GM18951 (cell line): ENCODE data around the gene NCKAP5.

ENCODE experiments used
- POLR2A ChIP-seq: IDR thresholded peaks from 4 replicates; pipeline ENCODE4 v1.6.1; 2011; ENCODE audit warnings: mild to moderate bottlenecking; ENCODE audit not compliant: insufficient read length, insufficient read depth; ENCODE audit errors: extremely low read depth
- in situ Hi-C: fragments of 300-500 bp; cut with MboI; formaldehyde crosslinking; loops from one replicate; pipeline ENCODE4 v1.12.0; 2022; ENCODE audit warnings: low sequenced_read_pairs, mixed read lengths, inconsistent platforms; ENCODE audit not compliant: unreplicated experiment

Gene NCKAP5

DNA sequence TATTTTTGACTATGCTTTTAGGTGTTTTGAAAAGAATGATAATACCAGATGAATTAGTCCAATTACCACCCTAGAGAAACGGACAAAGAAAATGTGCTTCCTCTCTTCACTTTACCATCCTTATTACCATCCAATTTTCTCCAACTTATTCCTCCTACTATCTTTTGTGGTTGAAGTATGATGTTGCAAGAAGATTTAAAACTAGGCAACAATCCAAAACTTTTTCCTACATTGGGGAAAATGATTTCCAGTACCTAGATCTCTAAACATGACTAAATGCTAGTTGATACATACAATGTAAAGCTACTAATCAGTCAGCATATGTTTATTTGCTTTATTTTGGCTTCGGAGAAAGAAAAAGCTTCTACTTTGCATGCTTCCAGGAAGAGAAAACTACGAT, 543.3 kb downstream of the NCKAP5 start:
- in situ Hi-C loops, result no loop called here
- TF ChIP-seq POLR2A, result no peak

DNA sequence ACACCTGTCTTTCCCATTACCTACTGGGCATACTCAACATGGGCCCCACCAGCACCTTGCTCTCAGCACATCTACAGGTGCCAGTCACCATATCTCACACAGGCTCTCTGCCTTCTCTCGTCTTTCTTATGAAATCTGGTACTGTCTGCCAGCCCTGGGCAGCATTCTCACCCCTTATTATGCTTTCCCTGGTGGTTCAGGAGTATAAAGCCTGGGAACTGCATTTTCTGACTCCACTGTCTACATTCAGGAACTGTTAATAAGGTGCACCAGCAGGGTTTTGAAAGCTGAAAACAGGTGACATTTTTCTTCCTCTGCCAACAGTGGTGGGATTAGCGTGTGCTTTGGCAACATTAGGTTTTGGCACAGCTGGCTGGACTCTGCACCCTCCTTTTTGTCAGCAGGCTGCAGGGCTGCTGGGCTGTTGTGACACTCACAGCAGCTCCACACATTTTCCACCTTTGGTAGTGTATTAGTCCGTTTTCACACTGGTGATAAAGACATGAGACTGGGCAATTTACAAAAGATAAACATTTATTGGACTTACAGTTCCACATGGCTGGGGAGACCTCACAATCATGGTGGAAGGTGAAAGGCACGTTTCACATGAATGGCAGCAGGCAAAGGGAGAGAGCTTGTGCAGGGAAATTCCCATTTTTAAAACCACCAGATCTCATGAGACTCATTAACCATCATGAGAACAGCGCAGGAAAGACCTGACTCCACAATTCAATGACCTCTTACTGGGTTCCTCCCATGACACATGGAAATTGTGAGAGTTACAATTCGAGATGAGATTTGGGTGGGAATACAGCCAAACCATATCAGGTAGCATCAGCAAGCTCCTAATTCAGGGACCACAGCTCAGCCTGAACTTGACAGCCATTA, 555.2 kb downstream of the NCKAP5 start:
- in situ Hi-C loops, result no loop called here
- TF ChIP-seq POLR2A, result no peak

DNA sequence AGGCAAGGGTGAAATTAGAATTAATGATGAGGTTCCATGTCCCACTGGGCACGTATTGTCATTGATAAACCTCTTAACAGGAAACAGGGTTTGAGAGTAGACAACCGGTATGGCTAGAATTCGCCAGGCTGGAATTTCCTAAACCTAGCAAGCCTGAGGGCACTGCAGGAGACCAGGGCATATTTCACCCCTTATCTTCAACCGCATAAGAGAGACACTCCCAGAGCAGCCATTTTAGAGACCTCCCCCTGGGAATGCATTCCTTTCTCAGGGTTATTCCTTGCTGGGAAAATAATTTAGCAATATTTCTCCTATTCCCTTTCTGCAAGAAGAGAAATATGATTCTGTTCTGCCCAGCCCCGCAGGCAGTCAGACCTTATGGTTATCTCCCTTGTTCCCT, 563.6 kb downstream of the NCKAP5 start:
- TF ChIP-seq POLR2A, result no peak
- in situ Hi-C loops, result no loop called here

DNA sequence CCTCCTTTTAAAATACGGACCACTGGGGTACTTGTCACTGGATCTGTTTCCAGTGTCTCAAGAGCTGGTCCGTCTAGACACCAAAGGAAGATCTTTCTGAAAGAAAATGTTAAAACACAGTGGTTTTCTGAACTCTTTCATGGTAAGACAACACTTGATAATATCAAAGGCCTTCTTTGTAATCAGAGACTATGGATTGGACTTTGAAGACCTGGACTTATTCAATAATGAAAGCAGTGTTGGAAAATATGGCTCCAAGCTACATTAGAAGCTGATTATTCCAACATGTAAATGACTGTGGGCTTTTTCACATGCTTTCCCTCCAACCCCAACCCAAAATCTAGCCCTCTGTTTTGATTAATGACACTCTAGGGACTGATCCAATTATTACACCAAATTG, 568.8 kb downstream of the NCKAP5 start:
- in situ Hi-C loops, result no loop called here
- TF ChIP-seq POLR2A, result no peak

DNA sequence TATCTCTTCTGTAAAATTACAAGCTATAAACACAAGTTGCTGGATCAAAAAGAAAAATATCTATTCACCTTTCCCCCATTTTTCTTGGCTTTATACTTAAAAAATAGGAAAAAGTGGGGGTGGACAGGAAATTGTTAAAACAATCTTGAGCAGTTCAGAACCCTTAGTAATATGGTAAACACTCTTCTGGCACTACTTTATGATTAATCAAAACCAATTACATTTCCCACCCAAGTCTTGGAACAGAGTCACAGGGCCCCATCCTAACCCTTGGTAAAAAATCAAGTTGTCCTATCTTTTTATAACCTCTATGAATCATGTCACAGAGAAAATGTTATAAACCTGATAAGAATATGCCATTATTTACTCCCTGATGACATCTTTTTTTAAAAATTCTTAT, 570.0 kb downstream of the NCKAP5 start:
- TF ChIP-seq POLR2A, result no peak
- in situ Hi-C loops, result no loop called here

DNA sequence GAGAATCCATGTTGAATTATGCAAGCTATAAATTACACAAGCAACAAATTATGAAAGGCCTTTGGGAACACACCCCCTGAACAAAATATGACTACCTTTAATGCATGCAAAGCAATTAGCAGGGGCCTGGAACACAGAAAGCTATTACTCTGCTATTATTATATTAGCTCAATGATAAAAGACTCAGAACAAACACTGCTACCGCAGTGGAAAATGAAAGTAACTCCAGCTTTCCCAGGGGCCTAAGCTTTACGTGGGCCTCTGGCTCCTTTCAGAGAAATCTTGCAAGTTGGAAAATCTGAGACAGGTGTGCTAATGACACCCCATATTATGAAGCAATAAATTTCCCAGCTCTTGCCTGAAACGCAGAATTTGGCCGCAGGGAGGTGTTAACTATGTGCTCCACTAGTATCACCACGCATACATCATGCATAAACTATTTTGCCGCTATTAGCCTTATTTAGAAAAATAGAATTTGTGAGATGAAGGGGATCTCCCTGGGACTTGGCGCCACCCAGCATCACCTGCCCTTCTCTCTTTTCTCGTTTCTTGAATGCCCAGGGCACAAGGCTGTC, 576.7 kb downstream of the NCKAP5 start:
- TF ChIP-seq POLR2A, result no peak
- in situ Hi-C loops, result no loop called here

DNA sequence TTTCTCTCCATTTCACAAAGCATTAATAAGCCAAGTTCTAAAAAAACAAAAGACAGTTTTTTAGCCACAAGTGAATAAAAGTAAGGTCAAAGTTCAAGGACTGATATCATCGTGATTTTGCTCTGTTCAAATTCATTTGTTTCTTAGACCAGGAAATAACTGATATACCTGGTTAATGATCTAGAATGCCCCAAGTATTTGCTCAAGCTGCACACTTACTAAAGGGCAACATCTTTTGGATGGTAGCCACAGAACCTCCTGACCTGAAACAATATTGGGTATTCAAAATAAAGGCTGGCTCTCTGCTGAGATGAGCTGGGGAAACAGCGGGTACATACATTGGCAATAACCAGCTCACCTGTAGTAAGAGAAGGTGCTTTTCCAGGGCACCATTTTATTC, 583.5 kb downstream of the NCKAP5 start:
- in situ Hi-C loops, result no loop called here
- no peak for TF ChIP-seq POLR2A

DNA sequence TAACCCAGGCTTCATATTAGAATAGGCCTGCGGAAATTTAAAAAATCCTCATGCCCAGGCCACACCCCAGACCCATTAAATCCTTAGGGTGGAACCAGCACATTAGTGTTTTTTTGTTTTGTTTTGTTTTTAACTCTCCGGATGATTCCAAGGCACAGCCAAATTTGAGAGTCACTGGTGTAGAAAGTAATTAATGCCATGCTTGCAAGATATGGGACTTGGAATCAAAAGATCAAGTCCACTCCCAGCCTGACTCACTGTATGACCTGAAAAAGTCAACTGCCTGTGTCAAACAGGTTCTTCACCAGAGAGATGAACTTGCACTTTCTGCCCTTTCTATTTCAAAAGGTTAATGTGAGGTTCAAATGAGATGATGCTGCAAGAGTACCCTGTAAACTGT, 588.0 kb downstream of the NCKAP5 start:
- in situ Hi-C loops, result no loop called here
- TF ChIP-seq POLR2A, result no peak

DNA sequence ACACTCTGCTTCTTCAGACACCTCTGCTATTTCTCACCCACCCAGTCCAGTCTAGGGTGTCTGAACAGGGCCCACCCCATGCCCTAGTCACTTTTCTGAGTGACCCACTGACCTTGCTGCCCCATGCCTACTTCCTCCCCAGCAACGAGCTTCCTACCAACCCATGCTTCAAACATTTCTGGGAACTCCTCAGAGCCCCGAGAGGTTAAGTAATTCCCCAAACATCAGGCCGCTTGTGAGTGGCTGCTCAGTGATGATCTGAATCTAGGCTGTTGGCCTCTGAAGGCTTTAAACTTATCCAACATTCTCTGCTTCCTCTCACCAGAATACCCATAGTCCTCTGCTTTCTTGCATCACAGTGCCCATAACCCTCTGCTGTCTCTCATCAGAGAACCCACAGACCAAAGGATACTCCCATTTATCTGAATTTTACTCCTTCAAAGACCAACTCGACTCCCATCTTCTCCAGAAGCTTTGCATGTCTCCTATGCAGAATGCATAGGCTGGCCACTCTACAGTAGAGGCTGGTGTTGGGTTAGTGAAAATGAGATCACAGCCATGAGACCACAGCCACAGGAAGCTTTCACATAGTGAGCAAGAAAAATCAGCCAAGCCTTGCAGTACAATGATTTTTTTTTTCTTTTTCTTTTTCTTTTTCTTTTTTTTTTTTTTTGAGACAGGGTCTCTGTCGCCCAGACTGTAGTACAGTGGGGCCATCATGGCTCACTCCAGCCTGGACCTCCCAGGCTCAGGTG, 588.7 kb downstream of the NCKAP5 start:
- in situ Hi-C loops, result no loop called here
- TF ChIP-seq POLR2A, result no peak

DNA sequence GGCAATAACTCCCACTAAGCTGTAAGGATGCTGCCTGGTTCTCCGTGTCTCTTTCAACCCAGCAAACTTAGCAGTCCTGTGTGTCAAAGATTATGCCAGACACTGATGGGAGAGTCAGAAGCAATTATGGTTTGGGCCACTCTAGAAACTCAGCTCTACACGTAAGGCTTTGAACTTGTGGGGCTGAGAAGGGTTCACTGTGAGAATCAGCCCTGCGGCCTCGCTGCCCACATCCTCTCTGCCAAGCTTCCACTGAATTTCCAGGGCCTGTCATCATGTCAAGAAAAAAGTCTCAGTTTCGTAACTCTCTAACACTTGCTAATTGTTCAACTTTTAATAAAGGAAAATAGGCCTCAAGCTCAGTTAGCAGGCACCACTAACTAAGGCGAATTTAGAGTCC, 589.4 kb downstream of the NCKAP5 start:
- no peak for TF ChIP-seq POLR2A
- in situ Hi-C loops, result no loop called here

DNA sequence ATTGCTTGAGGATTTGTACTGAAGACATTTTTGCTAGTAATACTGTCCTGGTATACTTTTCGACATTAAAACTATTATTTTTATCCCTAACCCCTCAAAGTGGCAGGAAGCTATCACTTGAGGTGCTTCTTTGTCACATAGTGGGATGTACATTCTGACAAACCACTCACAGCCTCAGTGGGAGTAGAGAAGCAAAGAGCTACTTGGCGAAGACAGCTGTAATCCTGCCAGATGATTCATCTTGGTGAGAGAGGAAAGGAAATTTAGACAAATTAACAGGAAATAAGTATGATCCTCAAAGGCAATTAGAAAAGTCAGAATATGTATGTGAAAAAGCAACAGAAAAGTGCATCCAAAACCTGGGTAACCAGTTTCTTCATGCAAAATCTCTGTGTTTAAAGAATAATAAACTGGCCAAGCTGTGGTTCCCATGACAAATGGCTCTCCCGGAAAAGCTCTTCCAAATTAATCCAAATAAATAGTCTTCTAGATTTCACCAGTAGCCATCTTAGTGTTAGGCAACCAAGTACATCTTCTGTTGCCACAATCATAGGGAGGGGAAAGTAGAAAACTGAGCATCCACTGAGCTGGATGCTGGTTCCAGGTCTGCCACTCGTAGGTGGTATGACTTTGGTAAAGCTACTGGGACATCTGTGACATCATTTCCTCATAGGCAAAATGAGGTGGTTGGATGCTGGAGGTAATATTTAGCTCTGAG, 590.3 kb downstream of the NCKAP5 start:
- no peak for TF ChIP-seq POLR2A
- in situ Hi-C loops, result no loop called here

DNA sequence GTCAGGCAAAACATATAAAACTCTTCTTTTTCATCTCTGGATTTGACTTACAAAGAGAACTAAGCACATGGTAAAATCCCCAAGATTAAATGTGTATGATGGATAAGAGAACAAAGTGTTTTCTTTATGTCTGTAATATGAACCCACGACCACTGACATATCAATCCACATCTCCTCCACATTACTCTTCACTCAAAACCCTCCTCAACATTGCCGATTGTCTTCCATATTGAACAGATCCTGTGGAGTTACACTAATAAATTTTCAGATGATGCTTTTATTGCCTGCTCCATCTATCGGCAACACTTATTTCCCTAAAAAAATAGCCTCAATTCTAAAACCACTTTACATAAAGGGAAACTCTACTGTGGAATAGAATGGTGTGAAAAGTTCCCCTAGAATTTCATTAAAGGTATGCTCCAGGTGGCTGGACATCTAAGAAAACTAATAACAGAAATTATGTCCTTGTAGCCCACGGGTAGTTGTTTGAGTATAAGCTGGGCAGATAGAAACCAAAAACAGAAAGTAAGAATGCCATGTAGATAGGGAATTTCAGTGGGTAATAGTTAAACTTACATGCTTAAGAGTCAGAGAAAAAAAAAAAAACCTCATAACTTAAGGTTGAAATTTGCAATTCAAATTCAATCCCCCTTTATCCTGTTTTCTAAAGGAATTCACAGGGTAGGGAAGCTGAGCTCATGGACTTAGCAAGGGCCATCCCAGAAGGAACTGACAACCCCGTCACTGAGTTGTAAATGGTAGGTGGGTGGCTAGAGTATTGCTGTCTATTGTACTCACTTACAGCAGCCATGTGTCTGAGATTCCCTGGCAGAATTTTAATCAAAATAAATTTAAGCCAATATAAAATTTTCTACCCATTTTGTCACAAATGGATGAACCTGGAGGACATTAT, 592.8 kb downstream of the NCKAP5 start:
- in situ Hi-C loops, result no loop called here
- TF ChIP-seq POLR2A, result no peak
